GM12878 (cell line): ENCODE measurements around the gene TLX1.

ENCODE experiments used
- CREM ChIP-seq: IDR thresholded peaks from 2 replicates; pipeline ENCODE4 v1.6.1; 2014; ENCODE audit warnings: antibody characterized with exemption, low read depth
- MYC ChIP-seq: IDR thresholded peaks from 2 replicates; pipeline ENCODE4 v1.6.1; 2011; ENCODE audit warnings: mild to moderate bottlenecking, low read length, moderate library complexity, inconsistent platforms; ENCODE audit not compliant: insufficient read depth, insufficient replicate concordance, insufficient read length, severe bottlenecking
- NFXL1 ChIP-seq: fragments of 450-650 bp; IDR thresholded peaks from 2 replicates; pipeline ENCODE4 v1.6.1; 2017; ENCODE audit warnings: antibody characterized with exemption, mild to moderate bottlenecking, borderline replicate concordance
- NR2C1 ChIP-seq: fragments of 450-650 bp; IDR thresholded peaks from 2 replicates; pipeline ENCODE4 v1.6.1; 2017; ENCODE audit warnings: antibody characterized with exemption, mild to moderate bottlenecking, moderate library complexity
- TF ChIP-seq, protein P1 (sequence below), 3 experiments: IDR thresholded peaks in 2 of 3; conservative IDR thresholded peaks in 1 of 3; 2 replicates each; pipeline ENCODE4 v1.5.1; 2011; ENCODE audit warnings: low read depth in 3 of 3, low read length in 3 of 3, mild to moderate bottlenecking in 3 of 3, control low read depth in 2 of 3, moderate library complexity in 2 of 3, inconsistent platforms in 1 of 3, mixed read lengths in 1 of 3; ENCODE audit not compliant: control insufficient read depth in 2 of 3, insufficient read depth in 1 of 3; ENCODE audit errors: extremely low read depth in 1 of 3
- TF ChIP-seq, protein P2 (sequence below): IDR thresholded peaks from 2 replicates; pipeline ENCODE4 v1.6.1; 2012; ENCODE audit warnings: improper control_type of control experiment, low read depth, low read length; ENCODE audit not compliant: insufficient replicate concordance
- TF ChIP-seq, protein P3 (sequence below): IDR thresholded peaks from 2 replicates; pipeline ENCODE4 v1.6.1; 2012; ENCODE audit warnings: low read depth, low read length, improper control_type of control experiment

DNA sequence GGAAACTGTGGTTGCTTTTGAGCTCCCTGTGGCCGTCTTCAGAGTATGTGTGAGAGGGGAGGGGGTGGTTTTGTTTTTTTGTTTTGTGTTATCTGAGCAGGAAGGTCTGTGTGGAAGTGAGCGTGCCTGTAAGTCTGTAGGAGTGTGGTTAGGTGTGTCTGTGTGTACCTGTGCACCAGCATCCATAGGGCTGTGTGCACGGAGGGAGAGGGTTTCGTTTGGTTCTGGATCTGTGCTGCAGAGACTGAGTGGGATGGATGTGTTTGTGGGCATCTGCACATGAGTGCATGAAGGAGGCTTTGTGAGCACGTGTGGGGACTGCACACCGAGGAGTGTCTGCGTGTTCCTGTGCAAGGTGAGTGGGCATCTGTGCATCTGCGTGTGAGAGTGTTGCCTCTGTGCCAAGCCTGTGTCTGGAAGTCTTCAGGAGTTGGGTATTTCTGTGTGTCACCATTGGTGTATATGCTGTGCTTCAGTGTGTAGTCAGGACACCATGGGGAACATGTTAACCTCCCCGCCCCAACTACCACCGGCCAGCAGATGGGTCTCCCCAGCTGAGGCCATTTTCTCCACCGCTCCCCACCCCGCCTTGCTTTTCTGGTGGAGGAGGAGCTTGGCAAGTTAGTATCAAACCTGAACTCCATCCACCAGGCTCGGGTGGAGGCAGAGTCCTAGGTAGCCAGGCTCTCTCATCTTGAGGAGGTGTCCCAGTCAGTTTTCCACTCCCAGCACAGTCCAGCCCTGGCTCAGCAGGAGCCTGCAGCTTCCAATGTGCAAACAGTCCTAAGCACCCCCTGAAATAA, 7.1 kb upstream of the TLX1 start:
- TF ChIP-seq, protein P1, sequence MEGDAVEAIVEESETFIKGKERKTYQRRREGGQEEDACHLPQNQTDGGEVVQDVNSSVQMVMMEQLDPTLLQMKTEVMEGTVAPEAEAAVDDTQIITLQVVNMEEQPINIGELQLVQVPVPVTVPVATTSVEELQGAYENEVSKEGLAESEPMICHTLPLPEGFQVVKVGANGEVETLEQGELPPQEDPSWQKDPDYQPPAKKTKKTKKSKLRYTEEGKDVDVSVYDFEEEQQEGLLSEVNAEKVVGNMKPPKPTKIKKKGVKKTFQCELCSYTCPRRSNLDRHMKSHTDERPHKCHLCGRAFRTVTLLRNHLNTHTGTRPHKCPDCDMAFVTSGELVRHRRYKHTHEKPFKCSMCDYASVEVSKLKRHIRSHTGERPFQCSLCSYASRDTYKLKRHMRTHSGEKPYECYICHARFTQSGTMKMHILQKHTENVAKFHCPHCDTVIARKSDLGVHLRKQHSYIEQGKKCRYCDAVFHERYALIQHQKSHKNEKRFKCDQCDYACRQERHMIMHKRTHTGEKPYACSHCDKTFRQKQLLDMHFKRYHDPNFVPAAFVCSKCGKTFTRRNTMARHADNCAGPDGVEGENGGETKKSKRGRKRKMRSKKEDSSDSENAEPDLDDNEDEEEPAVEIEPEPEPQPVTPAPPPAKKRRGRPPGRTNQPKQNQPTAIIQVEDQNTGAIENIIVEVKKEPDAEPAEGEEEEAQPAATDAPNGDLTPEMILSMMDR (IDR thresholded peaks at IDR 0.05 in 2 of 3, conservative IDR thresholded peaks at IDR 0.05 in 1 of 3; ENCODE audit: control insufficient read depth in 2 of 3, extremely low read depth in 1 of 3, insufficient read depth in 1 of 3, low read depth in 3 of 3, low read length in 3 of 3), result no peak
- TF ChIP-seq CREM, result no peak
- TF ChIP-seq MYC, result no peak
- TF ChIP-seq, protein P2, sequence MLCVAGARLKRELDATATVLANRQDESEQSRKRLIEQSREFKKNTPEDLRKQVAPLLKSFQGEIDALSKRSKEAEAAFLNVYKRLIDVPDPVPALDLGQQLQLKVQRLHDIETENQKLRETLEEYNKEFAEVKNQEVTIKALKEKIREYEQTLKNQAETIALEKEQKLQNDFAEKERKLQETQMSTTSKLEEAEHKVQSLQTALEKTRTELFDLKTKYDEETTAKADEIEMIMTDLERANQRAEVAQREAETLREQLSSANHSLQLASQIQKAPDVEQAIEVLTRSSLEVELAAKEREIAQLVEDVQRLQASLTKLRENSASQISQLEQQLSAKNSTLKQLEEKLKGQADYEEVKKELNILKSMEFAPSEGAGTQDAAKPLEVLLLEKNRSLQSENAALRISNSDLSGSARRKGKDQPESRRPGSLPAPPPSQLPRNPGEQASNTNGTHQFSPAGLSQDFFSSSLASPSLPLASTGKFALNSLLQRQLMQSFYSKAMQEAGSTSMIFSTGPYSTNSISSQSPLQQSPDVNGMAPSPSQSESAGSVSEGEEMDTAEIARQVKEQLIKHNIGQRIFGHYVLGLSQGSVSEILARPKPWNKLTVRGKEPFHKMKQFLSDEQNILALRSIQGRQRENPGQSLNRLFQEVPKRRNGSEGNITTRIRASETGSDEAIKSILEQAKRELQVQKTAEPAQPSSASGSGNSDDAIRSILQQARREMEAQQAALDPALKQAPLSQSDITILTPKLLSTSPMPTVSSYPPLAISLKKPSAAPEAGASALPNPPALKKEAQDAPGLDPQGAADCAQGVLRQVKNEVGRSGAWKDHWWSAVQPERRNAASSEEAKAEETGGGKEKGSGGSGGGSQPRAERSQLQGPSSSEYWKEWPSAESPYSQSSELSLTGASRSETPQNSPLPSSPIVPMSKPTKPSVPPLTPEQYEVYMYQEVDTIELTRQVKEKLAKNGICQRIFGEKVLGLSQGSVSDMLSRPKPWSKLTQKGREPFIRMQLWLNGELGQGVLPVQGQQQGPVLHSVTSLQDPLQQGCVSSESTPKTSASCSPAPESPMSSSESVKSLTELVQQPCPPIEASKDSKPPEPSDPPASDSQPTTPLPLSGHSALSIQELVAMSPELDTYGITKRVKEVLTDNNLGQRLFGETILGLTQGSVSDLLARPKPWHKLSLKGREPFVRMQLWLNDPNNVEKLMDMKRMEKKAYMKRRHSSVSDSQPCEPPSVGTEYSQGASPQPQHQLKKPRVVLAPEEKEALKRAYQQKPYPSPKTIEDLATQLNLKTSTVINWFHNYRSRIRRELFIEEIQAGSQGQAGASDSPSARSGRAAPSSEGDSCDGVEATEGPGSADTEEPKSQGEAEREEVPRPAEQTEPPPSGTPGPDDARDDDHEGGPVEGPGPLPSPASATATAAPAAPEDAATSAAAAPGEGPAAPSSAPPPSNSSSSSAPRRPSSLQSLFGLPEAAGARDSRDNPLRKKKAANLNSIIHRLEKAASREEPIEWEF, result no peak
- TF ChIP-seq, protein P3, sequence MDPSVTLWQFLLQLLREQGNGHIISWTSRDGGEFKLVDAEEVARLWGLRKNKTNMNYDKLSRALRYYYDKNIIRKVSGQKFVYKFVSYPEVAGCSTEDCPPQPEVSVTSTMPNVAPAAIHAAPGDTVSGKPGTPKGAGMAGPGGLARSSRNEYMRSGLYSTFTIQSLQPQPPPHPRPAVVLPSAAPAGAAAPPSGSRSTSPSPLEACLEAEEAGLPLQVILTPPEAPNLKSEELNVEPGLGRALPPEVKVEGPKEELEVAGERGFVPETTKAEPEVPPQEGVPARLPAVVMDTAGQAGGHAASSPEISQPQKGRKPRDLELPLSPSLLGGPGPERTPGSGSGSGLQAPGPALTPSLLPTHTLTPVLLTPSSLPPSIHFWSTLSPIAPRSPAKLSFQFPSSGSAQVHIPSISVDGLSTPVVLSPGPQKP, result no peak
- TF ChIP-seq NR2C1, result no peak
- no peak for TF ChIP-seq NFXL1
